Measurements from ENCODE around the gene RNU6-1. TPM values are rescaled to one million over a fixed set of nuclear protein-coding genes. Genes with fewer than 3 reads are reported as not detected.

Gene RNU6-1
- total and polyA plus RNA-seq, 4 donors: not detected

GRCh38 chr15:67828969-67829646 is 10.7 kb downstream of the RNU6-1 start:
- peaks cover 16% of the 10 kb centered on the region for H3K36me3 ChIP-seq (ENCODE audit: control insufficient read depth, insufficient read depth, low read length)
- peak in 2 of 6 donors; percentile 28 to 57 for DNase-seq (ENCODE audit: low read depth in 4 of 6, low spot score in 6 of 6)
- H3K27ac ChIP-seq (ENCODE audit: low read depth, low read length): no peak overlapping the region
- peaks cover 61% of the 10 kb centered on the region for H3K4me1 ChIP-seq (ENCODE audit: control insufficient read depth, insufficient read depth, low read length)
- WGBS (ENCODE audit: insufficient coverage): 3% methylated on average over 50 of the region's 54 CpGs
- no peaks in the 10 kb centered on the region for H3K9me3 ChIP-seq (ENCODE audit: control insufficient read depth, insufficient read depth, low read length)
- peaks cover 95% of the 10 kb centered on the region for H3K27me3 ChIP-seq (ENCODE audit: control insufficient read depth, insufficient read depth, low read length)
- no peak overlapping the region for H3K4me3 ChIP-seq (ENCODE audit: low read depth, low read length)

DNA sequence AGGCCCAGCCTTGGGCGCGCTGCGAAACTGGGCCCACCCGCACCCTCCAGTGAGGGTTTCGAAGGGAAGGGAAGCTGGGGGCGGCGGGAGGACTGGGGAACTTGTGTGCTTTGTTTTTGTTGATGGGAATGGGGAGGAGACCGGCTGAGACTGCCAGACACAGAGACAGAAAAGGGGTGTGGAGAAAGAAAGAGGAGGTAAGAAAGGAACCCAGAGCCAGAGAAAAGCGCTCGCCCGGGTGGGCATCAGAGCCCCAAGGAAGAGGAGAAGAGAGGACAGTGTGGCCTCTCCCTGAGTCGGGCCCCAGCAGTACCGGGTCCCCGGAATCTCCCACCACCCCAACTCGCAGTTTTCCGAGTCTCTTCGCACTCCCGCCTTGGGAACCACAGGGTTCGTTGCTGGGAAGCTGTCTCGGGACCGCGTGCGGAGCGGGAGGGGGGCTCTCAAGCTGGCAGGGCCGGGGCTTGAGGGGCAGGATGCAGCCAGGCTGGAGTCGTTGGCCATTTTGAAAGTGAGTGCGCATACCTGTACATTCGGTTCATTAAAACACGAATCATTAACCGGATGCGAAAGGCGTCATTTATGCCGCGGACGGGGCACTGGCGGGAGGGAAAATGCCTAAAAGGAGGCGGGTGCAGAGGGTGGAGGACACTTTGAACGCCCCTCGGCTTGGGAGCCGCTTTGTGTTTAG is 11.4 kb downstream of the RNU6-1 start:
- WGBS (ENCODE audit: insufficient coverage): 5% methylated on average over 37 of the region's 40 CpGs
- Histone ChIP-seq H3K4me3 (ENCODE audit: low read depth, low read length) (no peak overlapping the region), H3K27ac (ENCODE audit: low read depth, low read length) (no peak overlapping the region), H3K4me1 (ENCODE audit: control insufficient read depth, insufficient read depth, low read length) (peaks cover 61% of the 10 kb centered on the region), H3K27me3 (ENCODE audit: control insufficient read depth, insufficient read depth, low read length) (peaks cover 95% of the 10 kb centered on the region), H3K9me3 (ENCODE audit: control insufficient read depth, insufficient read depth, low read length) (no peaks in the 10 kb centered on the region), H3K36me3 (ENCODE audit: control insufficient read depth, insufficient read depth, low read length) (peaks cover 12% of the 10 kb centered on the region)
- peak in 2 of 6 donors; percentile 49 to 50 for DNase-seq (ENCODE audit: low read depth in 4 of 6, low spot score in 6 of 6)

DNA sequence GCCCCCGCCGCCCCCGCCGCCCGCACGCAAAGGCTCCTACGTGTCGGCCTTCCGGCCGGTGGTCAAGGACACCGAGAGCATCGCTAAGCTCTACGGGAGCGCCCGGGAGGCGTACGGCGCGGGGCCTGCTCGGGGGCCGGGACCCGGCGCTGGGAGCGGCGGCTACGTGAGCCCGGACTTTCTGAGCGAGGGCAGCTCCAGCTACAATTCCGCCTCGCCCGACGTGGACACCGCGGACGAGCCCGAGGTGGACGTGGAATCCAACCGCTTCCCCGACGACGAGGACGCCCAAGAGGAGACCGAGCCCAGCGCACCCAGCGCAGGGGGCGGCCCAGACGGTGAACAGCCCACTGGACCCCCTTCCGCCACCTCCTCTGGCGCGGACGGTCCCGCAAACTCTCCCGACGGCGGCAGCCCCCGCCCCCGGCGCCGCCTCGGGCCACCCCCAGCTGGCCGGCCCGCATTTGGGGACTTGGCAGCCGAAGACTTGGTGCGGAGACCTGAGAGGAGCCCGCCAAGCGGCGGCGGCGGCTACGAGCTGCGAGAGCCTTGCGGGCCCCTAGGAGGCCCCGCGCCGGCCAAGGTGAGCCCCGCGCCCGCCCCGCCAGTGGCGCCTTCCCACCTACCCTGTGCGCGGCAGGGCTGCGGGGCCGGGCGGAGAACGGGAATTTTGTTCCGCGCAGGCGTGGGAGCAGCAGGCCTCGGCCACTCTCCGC is 12.1 kb downstream of the RNU6-1 start:
- no peak overlapping the region for H3K27ac ChIP-seq (ENCODE audit: low read depth, low read length)
- H3K9me3 ChIP-seq (ENCODE audit: control insufficient read depth, insufficient read depth, low read length): no peaks in the 10 kb centered on the region
- WGBS (ENCODE audit: insufficient coverage): 3% methylated on average over 91 of the region's 91 CpGs
- peaks cover 91% of the 10 kb centered on the region for H3K27me3 ChIP-seq (ENCODE audit: control insufficient read depth, insufficient read depth, low read length)
- peak in 1 of 6 donors; percentile 28 for DNase-seq (ENCODE audit: low read depth in 4 of 6, low spot score in 6 of 6)
- peaks cover 57% of the 10 kb centered on the region for H3K4me1 ChIP-seq (ENCODE audit: control insufficient read depth, insufficient read depth, low read length)
- H3K36me3 ChIP-seq (ENCODE audit: control insufficient read depth, insufficient read depth, low read length): peaks cover 12% of the 10 kb centered on the region
- no peak overlapping the region for H3K4me3 ChIP-seq (ENCODE audit: low read depth, low read length)

- Histone ChIP-seq H3K4me1 (ENCODE audit: control insufficient read depth, insufficient read depth, low read length) (peaks cover 58% of the 10 kb centered on the region), H3K27me3 (ENCODE audit: control insufficient read depth, insufficient read depth, low read length) (peaks cover 91% of the 10 kb centered on the region), H3K36me3 (ENCODE audit: control insufficient read depth, insufficient read depth, low read length) (peaks cover 12% of the 10 kb centered on the region), H3K4me3 (ENCODE audit: low read depth, low read length) (no peak overlapping the region), H3K9me3 (ENCODE audit: control insufficient read depth, insufficient read depth, low read length) (no peaks in the 10 kb centered on the region), H3K27ac (ENCODE audit: low read depth, low read length) (no peak overlapping the region)
- WGBS (ENCODE audit: insufficient coverage): 3% methylated on average over 88 of the region's 88 CpGs
- DNase-seq (ENCODE audit: low read depth in 4 of 6, low spot score in 6 of 6): peak in 1 of 6 donors; percentile 11
Measured at GRCh38 chr15:67826717-67827561, 12.9 kb downstream of the RNU6-1 start.

- H3K4me1 ChIP-seq (ENCODE audit: control insufficient read depth, insufficient read depth, low read length): peaks cover 67% of the 10 kb centered on the region
- WGBS (ENCODE audit: insufficient coverage): 6% methylated on average over 77 of the region's 77 CpGs
- H3K9me3 ChIP-seq (ENCODE audit: control insufficient read depth, insufficient read depth, low read length): no peaks in the 10 kb centered on the region
- DNase-seq (ENCODE audit: low read depth in 4 of 6, low spot score in 6 of 6): peak in 2 of 6 donors; percentile 48 to 72
- H3K27me3 ChIP-seq (ENCODE audit: control insufficient read depth, insufficient read depth, low read length): peaks cover 92% of the 10 kb centered on the region
- H3K4me3 ChIP-seq (ENCODE audit: low read depth, low read length): no peak overlapping the region
- H3K27ac ChIP-seq (ENCODE audit: low read depth, low read length): no peak overlapping the region
- peaks cover 12% of the 10 kb centered on the region for H3K36me3 ChIP-seq (ENCODE audit: control insufficient read depth, insufficient read depth, low read length)
Measured at GRCh38 chr15:67825881-67826716, 13.7 kb downstream of the RNU6-1 start.

GRCh38 chr15:67824976-67825880 is 14.6 kb downstream of the RNU6-1 start, which contains the start of gene SKOR1:
Gene SKOR1, plus strand, starts transcription at chr15:67825509. Its CDS starts 94 bp downstream, at chr15:67825603.
- H3K27me3 ChIP-seq (ENCODE audit: control insufficient read depth, insufficient read depth, low read length): peaks cover 92% of the 10 kb centered on the region
- no peak within 1 kb of the TSS for H3K4me3 ChIP-seq (ENCODE audit: low read depth, low read length)
- H3K36me3 ChIP-seq (ENCODE audit: control insufficient read depth, insufficient read depth, low read length): peaks cover 12% of the 10 kb centered on the region
- peaks cover 75% of the 10 kb centered on the region for H3K4me1 ChIP-seq (ENCODE audit: control insufficient read depth, insufficient read depth, low read length)
- no peak within 1 kb of the TSS for H3K27ac ChIP-seq (ENCODE audit: low read depth, low read length)
- peak in 2 of 6 donors; percentile 52 to 84 for DNase-seq (ENCODE audit: low read depth in 4 of 6, low spot score in 6 of 6)
- no peaks in the 10 kb centered on the region for H3K9me3 ChIP-seq (ENCODE audit: control insufficient read depth, insufficient read depth, low read length)
- 1% methylated on average over 50 of the region's 58 CpGs for WGBS (ENCODE audit: insufficient coverage)

DNA sequence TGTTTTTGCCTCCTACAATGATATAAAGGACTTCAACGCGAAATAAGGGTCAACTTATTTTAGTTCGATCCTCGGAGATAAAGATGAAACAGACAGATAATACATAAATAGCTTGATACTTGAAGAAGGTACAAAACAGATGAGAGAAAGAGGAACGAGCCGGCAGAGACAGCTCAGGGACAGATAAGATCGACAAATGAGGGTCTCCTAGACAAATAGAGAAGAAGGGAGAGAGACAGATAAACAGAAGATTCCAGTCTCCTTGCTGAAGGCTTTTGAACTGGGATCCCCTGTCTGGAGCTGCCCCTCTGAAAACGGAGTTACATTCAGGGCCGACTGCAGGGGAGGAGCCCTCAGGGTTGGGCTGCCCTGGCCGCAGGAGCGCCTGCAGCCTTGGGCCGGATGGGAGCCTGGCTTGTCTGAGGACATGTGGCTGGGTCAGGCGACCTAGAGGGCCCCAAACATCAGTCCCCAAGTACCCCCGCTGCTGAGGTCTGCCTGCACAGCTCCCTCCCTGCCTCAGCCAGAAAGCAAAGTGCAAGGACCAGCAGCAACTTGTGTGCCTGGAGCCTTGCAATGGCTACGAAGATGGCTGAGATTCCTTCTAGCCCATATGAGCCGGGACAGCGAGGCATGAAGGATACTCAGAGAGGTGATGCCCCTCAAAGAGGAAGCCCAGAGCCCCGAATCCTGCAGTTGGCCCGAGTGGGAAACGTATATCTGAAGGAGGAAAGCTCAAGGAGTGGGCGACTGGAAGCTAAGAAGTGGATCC is 15.5 kb downstream of the RNU6-1 start:
- peak in 1 of 6 donors; percentile 45 for DNase-seq (ENCODE audit: low read depth in 4 of 6, low spot score in 6 of 6)
- Histone ChIP-seq H3K27ac (ENCODE audit: low read depth, low read length) (no peak overlapping the region), H3K9me3 (ENCODE audit: control insufficient read depth, insufficient read depth, low read length) (no peaks in the 10 kb centered on the region), H3K4me1 (ENCODE audit: control insufficient read depth, insufficient read depth, low read length) (peaks cover 78% of the 10 kb centered on the region), H3K36me3 (ENCODE audit: control insufficient read depth, insufficient read depth, low read length) (peaks cover 12% of the 10 kb centered on the region), H3K4me3 (ENCODE audit: low read depth, low read length) (peak overlapping the region; percentile 27), H3K27me3 (ENCODE audit: control insufficient read depth, insufficient read depth, low read length) (peaks cover 92% of the 10 kb centered on the region)
- WGBS (ENCODE audit: insufficient coverage): 8% methylated on average over 17 of the region's 21 CpGs

Measured in spinal cord (tissue), 10 donors.